ENCODE measurements around the gene KCNH3. TPM values are rescaled to one million over a fixed set of nuclear protein-coding genes. Genes with fewer than 3 reads are reported as not detected.

KCNH3 gene
- total RNA-seq, 1 experiment from 2014 or later = 1.7 TPM

DNA sequence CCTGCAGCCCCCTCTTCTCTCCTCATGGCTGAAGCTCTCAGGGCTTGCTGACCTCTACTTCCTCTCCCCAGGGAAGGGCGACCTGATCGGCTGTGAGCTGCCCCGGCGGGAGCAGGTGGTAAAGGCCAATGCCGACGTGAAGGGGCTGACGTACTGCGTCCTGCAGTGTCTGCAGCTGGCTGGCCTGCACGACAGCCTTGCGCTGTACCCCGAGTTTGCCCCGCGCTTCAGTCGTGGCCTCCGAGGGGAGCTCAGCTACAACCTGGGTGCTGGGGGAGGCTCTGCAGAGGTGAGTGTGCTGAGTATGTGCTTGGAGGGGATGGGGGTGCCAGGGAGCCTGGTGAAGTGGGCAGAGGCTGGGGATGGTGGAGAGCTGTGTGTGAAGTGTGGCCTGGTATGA, 15.4 kb downstream of the KCNH3 start:
- in situ Hi-C loops (cut with HindIII; ENCODE audit: low sequenced_read_pairs) = no loop called here

GRCh38 chr12:49555631-49556390, 17.0 kb downstream of the KCNH3 start:
- no peak for DNase-seq (ENCODE audit: low spot score)
- in situ Hi-C loops (cut with HindIII; ENCODE audit: low sequenced_read_pairs) = no loop called here

More for the DNA sequence above, 15.4 kb downstream of the KCNH3 start:
- DNase-seq (ENCODE audit: low spot score) = no peak

- DNase-seq (ENCODE audit: low spot score) = no peak
- in situ Hi-C loops (cut with HindIII; ENCODE audit: low sequenced_read_pairs) = no loop called here
Observed at GRCh38 chr12:49556391-49557186, 17.8 kb downstream of the KCNH3 start.

DNA sequence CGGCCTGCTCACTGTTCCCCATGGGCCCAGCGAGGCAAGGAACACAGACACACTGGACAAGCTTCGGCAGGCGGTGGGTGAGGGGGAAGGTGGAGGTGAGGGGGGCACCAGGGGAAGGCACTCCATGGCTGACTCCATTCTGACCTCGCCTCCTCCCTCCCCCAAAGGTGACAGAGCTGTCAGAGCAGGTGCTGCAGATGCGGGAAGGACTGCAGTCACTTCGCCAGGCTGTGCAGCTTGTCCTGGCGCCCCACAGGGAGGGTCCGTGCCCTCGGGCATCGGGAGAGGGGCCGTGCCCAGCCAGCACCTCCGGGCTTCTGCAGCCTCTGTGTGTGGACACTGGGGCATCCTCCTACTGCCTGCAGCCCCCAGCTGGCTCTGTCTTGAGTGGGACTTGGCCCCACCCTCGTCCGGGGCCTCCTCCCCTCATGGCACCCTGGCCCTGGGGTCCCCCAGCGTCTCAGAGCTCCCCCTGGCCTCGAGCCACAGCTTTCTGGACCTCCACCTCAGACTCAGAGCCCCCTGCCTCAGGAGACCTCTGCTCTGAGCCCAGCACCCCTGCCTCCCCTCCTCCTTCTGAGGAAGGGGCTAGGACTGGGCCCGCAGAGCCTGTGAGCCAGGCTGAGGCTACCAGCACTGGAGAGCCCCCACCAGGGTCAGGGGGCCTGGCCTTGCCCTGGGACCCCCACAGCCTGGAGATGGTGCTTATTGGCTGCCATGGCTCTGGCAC, 18.5 kb downstream of the KCNH3 start:
- in situ Hi-C loops (cut with HindIII; ENCODE audit: low sequenced_read_pairs) = no loop called here
- DNase-seq (ENCODE audit: low spot score) = no peak

DNA sequence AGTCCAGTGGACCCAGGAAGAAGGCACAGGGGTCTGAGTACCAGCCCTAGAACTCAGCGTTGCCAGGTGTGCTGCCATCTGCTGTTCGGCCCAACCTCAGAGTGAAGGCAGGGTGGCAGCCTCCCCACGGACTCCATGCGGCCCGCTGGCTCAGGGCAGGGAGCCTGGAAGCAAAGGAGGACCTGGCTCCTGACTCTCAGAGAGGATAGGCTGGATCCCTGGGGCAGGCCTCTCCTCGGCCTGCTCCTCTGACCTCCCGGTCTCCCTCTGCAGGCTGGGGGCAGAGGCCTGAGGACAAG, 19.0 kb downstream of the KCNH3 start:
- no peak for DNase-seq (ENCODE audit: low spot score)
- in situ Hi-C loops (cut with HindIII; ENCODE audit: low sequenced_read_pairs) = no loop called here

GRCh38 chr12:49558526-49558925, 19.7 kb downstream of the KCNH3 start:
- in situ Hi-C loops (cut with HindIII; ENCODE audit: low sequenced_read_pairs) = no loop called here
- no peak for DNase-seq (ENCODE audit: low spot score)

DNA sequence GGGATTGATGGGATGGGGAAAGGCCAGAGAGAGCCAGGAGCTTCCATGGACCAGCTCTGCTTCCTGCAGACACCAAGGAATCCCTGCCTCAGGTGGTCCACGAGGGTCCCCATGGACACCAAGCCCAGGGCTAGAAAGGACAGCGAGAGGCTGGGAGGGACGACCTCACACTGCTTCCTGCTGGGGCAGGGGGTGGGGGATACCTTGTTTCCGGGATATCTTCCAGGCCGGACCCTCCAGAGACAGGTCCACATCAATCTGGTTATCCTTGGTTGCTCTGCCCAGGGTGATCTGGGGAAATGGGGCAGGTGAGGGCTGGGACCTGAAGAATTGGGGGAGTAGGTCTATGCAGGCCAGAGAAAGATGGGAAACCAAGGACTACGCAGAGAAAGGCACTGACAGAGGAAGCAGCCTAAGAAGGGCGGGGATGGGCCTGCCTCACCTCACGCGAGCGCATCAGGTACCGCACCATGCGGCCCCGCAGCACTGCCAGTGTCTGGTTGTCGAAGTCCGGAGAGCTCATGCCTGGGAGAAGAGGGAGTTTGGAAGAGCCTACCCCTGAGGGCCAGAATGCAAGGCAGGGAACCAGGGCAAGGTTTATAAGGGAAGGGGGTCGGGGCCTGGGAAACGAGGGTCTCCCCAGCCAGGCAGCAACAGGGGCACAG, 20.3 kb downstream of the KCNH3 start:
- in situ Hi-C loops (cut with HindIII; ENCODE audit: low sequenced_read_pairs) = no loop called here
- no peak for DNase-seq (ENCODE audit: low spot score)

GRCh38 chr12:49560695-49561094, 21.9 kb downstream of the KCNH3 start:
- no peak for DNase-seq (ENCODE audit: low spot score)
- in situ Hi-C loops (cut with HindIII; ENCODE audit: low sequenced_read_pairs) = no loop called here

DNA sequence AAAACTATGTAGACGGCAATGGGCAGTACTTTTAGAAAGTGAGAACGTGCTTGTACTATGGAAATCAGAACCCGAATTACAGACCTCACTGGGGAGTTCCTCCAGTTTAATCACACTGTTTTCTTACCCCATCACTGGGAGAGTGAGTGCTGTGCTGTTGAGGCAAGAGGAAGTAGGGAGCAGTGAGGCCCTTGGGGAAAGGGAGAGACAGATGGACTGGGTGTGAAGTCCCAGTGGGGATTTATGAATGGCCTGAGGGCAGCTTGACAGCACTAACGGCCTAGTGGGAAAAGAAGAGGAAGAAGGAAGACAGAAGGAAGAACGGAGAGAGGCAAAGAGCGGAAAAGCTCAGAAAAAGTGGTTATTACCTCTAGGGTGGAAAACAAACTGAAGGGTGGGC, 23.4 kb downstream of the KCNH3 start:
- in situ Hi-C loops (cut with HindIII; ENCODE audit: low sequenced_read_pairs) = no loop called here
- no peak for DNase-seq (ENCODE audit: low spot score)

- DNase-seq (ENCODE audit: low spot score) = no peak
- in situ Hi-C loops (cut with HindIII; ENCODE audit: low sequenced_read_pairs) = no loop called here
Observed at GRCh38 chr12:49562831-49563230, 24.0 kb downstream of the KCNH3 start.

- in situ Hi-C loops (cut with HindIII; ENCODE audit: low sequenced_read_pairs) = no loop called here
- DNase-seq (ENCODE audit: low spot score) = no peak
Observed at GRCh38 chr12:49563951-49564685, 25.3 kb downstream of the KCNH3 start.

- in situ Hi-C loops (cut with HindIII; ENCODE audit: low sequenced_read_pairs) = no loop called here
- DNase-seq (ENCODE audit: low spot score) = no peak
Observed at GRCh38 chr12:49564686-49565405, 26.0 kb downstream of the KCNH3 start.

GRCh38 chr12:49565406-49566265, 26.8 kb downstream of the KCNH3 start:
- in situ Hi-C loops (cut with HindIII; ENCODE audit: low sequenced_read_pairs) = no loop called here
- no peak for DNase-seq (ENCODE audit: low spot score)

DNA sequence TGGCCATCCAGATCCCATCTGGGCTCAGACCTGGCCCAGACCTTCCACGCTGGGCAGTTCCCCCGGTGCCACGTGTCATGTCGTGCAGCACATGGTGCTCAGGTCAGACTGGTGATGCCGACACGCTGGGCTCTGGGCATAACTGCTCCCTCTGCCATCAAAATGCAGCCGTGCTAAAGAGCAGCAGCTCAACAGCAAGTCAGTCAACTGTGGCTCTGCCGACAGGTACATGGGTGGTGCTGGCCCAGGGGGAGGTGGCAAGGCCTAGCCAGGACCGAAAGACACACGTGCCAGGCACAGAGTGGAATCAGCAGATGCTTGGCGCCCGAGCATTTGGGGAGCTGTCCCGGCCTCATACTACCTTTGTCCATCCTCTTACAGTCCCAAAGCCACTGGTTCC, 27.5 kb downstream of the KCNH3 start:
- DNase-seq (ENCODE audit: low spot score) = no peak
- in situ Hi-C loops (cut with HindIII; ENCODE audit: low sequenced_read_pairs) = no loop called here

DNA sequence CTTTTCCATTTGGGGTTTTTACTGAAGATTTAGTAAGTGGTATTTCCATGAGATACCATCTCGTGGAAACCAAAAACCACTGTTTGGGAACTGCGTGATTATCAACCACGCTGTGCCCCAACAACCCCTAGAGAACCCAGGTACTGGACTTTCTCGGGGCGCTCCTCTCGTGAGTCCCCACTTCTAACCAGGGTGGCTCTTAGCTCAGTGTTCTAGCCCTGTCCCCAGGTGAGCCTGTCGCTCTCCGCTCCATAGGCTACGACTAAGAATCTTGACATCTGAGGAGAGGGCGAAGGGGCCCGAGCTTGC, 28.4 kb downstream of the KCNH3 start:
- in situ Hi-C loops (cut with HindIII; ENCODE audit: low sequenced_read_pairs) = no loop called here
- DNase-seq (ENCODE audit: low spot score) = no peak

- in situ Hi-C loops (cut with HindIII; ENCODE audit: low sequenced_read_pairs) = no loop called here
- DNase-seq (ENCODE audit: low spot score) = peak; percentile 92
Observed at GRCh38 chr12:49567611-49568441, 29.0 kb downstream of the KCNH3 start, which contains the start of gene MCRS1. MCRS1 (minus strand) TSS chr12:49568142; CDS start chr12:49566731, 1,411 bp downstream.

Data from G401 (cell line).